A673 (cell line): ENCODE data around the gene TMTC4. TPM values are rescaled to one million over a fixed set of nuclear protein-coding genes. Genes with fewer than 3 reads are reported as not detected.
A peak's percentile ranks its signal among the peaks of the same experiment; 100 is the strongest.

ENCODE experiments used
- Bru-seq: library from RNA; stranded (reverse); fragments of 400-500 nt; gene quantifications from one replicate; lab custom pipeline; 2021; lab: Mats Ljungman, UMichigan
- BruChase-seq, 2 experiments: library from RNA; stranded (reverse); fragments of 400-500 nt; gene quantifications; one replicate each; lab custom pipeline; 2021; lab: Mats Ljungman, UMichigan
- BruUV-seq: library from RNA; stranded (reverse); fragments of 400-500 nt; replicated peaks from 2 replicates; lab custom pipeline; 2021; lab: Mats Ljungman, UMichigan
- CTCF ChIA-PET: fragments of 300-600 bp; sonication (Branson Sonifier 250); formaldehyde crosslinking; loops from one replicate; lab custom pipeline; 2022; ENCODE audit warnings: antibody characterized with exemption; lab: Charles Lee
- POLR2A ChIA-PET: fragments of 300-600 bp; sonication (Branson Sonifier 250); formaldehyde crosslinking; loops from one replicate; lab custom pipeline; 2022; ENCODE audit warnings: antibody characterized with exemption; ENCODE audit not compliant: low non-redundant PET; lab: Charles Lee
- DNase-seq: peaks from one replicate; pipeline ENCODE4 v3.0.0-alpha.2; 2015; ENCODE audit warnings: low spot score
- H3K27ac ChIP-seq: fragments of 200-600 bp; sonication (generic); 2 replicates; pipeline ENCODE4 v1.5.1; 2016; ENCODE audit warnings: mixed run types, low read depth, mild to moderate bottlenecking, mixed read lengths, antibody characterized with exemption, low read length; ENCODE audit not compliant: poor library complexity, severe bottlenecking
- H3K27me3 ChIP-seq: fragments of 200-600 bp; sonication (generic); replicated peaks from 2 replicates; pipeline ENCODE4 v1.6.1; 2017; ENCODE audit warnings: mixed run types, low read depth, mild to moderate bottlenecking, mixed read lengths, antibody characterized with exemption, low read length; ENCODE audit not compliant: insufficient read depth, poor library complexity
- H3K36me3 ChIP-seq: fragments of 200-600 bp; sonication (generic); 2 replicates; pipeline ENCODE4 v1.6.1; 2016; ENCODE audit warnings: mixed run types, mild to moderate bottlenecking, mixed read lengths, antibody characterized with exemption, low read length; ENCODE audit not compliant: insufficient read depth, poor library complexity, severe bottlenecking
- H3K4me1 ChIP-seq: fragments of 200-600 bp; sonication (generic); 2 replicates; pipeline ENCODE4 v1.6.1; 2017; ENCODE audit warnings: mixed run types, mild to moderate bottlenecking, mixed read lengths, antibody characterized with exemption, low read length; ENCODE audit not compliant: insufficient read depth, poor library complexity, severe bottlenecking
- H3K4me3 ChIP-seq: fragments of 200-600 bp; sonication (generic); 2 replicates; pipeline ENCODE4 v1.5.1; 2016; ENCODE audit warnings: low read depth, mixed run types, mild to moderate bottlenecking, mixed read lengths, low read length; ENCODE audit not compliant: poor library complexity, severe bottlenecking
- H3K9me3 ChIP-seq: fragments of 200-600 bp; sonication (generic); 2 replicates; pipeline ENCODE4 v1.6.1; 2016; ENCODE audit warnings: mixed run types, low read depth, mild to moderate bottlenecking, mixed read lengths, antibody characterized with exemption, low read length; ENCODE audit not compliant: poor library complexity, severe bottlenecking
- EZH2 ChIP-seq: fragments of 200-600 bp; sonication (generic); IDR thresholded peaks from 2 replicates; pipeline ENCODE4 v1.6.1; 2017; ENCODE audit warnings: borderline replicate concordance, low read depth, mild to moderate bottlenecking, mixed read lengths, antibody characterized with exemption, low read length; ENCODE audit not compliant: poor library complexity, severe bottlenecking
- intact Hi-C: fragments of 100-400 bp; cut with micrococcal nuclease; formaldehyde crosslinking; loops from one replicate; pipeline ENCODE4 v1.10.0; 2022; ENCODE audit not compliant: unreplicated experiment
- long read RNA-seq: library from polyadenylated mRNA; stranded (forward); transcript quantifications from one replicate; pipeline ENCODE4 v2.0.0, GENCODE V29; 2022
- total RNA-seq: library from RNA; stranded (reverse); gene quantifications from 2 replicates; pipeline ENCODE4 v1.2.3, GENCODE V29; 2021
- TF ChIP-seq, protein P1 (sequence below): fragments of 300-800, 200-600 bp; sonication (generic); conservative IDR thresholded peaks from 2 replicates; pipeline ENCODE4 v1.5.1; 2017; ENCODE audit warnings: low read depth, mild to moderate bottlenecking, antibody characterized with exemption, low read length, moderate library complexity, mixed read lengths

Gene TMTC4, protein sequence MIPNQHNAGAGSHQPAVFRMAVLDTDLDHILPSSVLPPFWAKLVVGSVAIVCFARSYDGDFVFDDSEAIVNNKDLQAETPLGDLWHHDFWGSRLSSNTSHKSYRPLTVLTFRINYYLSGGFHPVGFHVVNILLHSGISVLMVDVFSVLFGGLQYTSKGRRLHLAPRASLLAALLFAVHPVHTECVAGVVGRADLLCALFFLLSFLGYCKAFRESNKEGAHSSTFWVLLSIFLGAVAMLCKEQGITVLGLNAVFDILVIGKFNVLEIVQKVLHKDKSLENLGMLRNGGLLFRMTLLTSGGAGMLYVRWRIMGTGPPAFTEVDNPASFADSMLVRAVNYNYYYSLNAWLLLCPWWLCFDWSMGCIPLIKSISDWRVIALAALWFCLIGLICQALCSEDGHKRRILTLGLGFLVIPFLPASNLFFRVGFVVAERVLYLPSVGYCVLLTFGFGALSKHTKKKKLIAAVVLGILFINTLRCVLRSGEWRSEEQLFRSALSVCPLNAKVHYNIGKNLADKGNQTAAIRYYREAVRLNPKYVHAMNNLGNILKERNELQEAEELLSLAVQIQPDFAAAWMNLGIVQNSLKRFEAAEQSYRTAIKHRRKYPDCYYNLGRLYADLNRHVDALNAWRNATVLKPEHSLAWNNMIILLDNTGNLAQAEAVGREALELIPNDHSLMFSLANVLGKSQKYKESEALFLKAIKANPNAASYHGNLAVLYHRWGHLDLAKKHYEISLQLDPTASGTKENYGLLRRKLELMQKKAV
- 21.3 and 33.6 TPM in 2 replicates for total RNA-seq
- percentile 71 among the genes with signal in this experiment for Bru-seq, nascent RNA
- percentile 66 among the genes with signal in this experiment for BruChase-seq, experiment 1, labeled RNA remaining after a 2-hour chase
- BruChase-seq, experiment 2, labeled RNA remaining after a 6-hour chase: percentile 61 among the genes with signal in this experiment
- long read RNA-seq, transcript TMTC4-202 (19 exons, 3,602 nt): major isoform, 9 of 34 reads
- long read RNA-seq, partial matches to known transcripts: 12 of 34 reads
- long read RNA-seq, other reads (novel, unspliced or antisense): 9 of 34 reads

DNA sequence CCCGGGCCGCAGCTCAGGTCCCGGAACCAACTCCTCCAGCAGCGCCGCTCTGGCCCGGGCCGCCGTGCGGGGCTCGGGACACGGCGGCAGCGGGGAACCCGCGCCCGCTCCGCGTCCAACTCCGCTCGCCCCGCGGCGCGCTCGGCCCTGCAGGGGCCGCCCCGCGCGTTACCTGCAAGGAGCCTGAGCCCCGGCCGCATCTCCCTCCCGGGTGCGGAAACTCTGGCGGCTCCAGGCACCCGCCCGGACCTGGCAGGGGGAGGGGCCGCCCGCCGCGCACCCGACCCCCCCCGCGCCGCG lies at the start of gene TMTC4:
Gene TMTC4, minus strand, starts transcription at position 224 of the 300 bp plus-strand sequence. CDS start 4,433 bp downstream, outside the sequence.
- Histone ChIP-seq H3K9me3 (no peaks in the 10 kb centered on the region), H3K4me3 (peak within 1 kb of the TSS; percentile 90), H3K36me3 (no peaks in the 10 kb centered on the region), H3K27me3 (no peaks in the 10 kb centered on the region), H3K27ac (peak within 1 kb of the TSS; percentile 79), H3K4me1 (peaks cover 14% of the 10 kb centered on the region)
- intact Hi-C loops: no loop called here
- BruUV-seq: no TSS peak
- ChIA-PET CTCF (interaction anchor here (0.6 kb wide), 1 partner anchor 1600 kb away, joined by 3 read pairs; no protein-coding TSS in a partner anchor), POLR2A (interaction anchor here (0.7 kb wide), 1 partner anchor 997 kb away, joined by 3 read pairs; no protein-coding TSS in a partner anchor)
- no peak for DNase-seq
- no peak for TF ChIP-seq EZH2
- TF ChIP-seq, protein P1, sequence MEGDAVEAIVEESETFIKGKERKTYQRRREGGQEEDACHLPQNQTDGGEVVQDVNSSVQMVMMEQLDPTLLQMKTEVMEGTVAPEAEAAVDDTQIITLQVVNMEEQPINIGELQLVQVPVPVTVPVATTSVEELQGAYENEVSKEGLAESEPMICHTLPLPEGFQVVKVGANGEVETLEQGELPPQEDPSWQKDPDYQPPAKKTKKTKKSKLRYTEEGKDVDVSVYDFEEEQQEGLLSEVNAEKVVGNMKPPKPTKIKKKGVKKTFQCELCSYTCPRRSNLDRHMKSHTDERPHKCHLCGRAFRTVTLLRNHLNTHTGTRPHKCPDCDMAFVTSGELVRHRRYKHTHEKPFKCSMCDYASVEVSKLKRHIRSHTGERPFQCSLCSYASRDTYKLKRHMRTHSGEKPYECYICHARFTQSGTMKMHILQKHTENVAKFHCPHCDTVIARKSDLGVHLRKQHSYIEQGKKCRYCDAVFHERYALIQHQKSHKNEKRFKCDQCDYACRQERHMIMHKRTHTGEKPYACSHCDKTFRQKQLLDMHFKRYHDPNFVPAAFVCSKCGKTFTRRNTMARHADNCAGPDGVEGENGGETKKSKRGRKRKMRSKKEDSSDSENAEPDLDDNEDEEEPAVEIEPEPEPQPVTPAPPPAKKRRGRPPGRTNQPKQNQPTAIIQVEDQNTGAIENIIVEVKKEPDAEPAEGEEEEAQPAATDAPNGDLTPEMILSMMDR: no peak

DNA sequence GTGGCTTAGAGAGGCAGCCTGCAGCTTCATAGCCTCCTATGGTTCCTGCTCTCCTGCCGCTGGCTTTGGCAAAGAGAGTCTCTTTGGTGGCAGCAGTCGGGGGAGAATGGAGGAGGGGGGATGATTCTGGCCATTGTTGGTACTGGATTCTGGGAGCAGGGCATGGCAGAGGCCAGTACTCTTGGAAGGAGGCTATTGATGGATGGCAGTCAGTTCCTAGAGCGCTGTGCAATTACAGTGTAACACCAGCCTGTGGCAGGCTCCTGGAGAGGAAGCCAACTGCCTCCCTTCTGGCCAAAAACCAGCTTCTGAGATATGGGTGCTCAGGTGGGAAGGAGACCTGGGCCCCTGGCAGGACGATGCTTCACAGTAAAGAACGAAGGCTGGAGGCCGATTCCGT lies 47.9 kb upstream of the TMTC4 start:
- no TSS peak for BruUV-seq

More for the DNA sequence above, 47.9 kb upstream of the TMTC4 start:
- Histone ChIP-seq H3K9me3 (no peaks in the 10 kb centered on the region), H3K27ac (no peak overlapping the region), H3K4me1 (no peaks in the 10 kb centered on the region), H3K36me3 (no peaks in the 10 kb centered on the region), H3K27me3 (no peaks in the 10 kb centered on the region), H3K4me3 (no peak overlapping the region)
- ChIA-PET POLR2A (no interaction called here), CTCF (interaction anchor here (0.6 kb wide), 2 partner anchors 36 to 399 kb away, joined by 3 read pairs; no protein-coding TSS in a partner anchor)
- intact Hi-C loops: loop anchor here (2.0 to 5.0 kb wide), 4 partner anchors 150 to 405 kb away; no protein-coding TSS in a partner anchor
- TF ChIP-seq, protein P1: no peak
- TF ChIP-seq EZH2: no peak
- peak; percentile 12 for DNase-seq
